ENCODE data around the gene SND1. TPM values are rescaled to one million over a fixed set of nuclear protein-coding genes. Genes with fewer than 3 reads are reported as not detected.

Gene SND1
- total RNA-seq, 1 donor from 2014 or later: 165 TPM

- peaks cover 46% of the 10 kb centered on the region for H3K4me1 Mint-ChIP-seq (ENCODE audit: low read depth, unreplicated experiment)
- TF ChIP-seq CTCF (IDR thresholded peaks at IDR 0.05; ENCODE audit: partially characterized antibody, unreplicated experiment): no peak
Observed at GRCh38 chr7:127807829-127808228, 155.8 kb downstream of the SND1 start.

GRCh38 chr7:127809261-127809702 is 157.3 kb downstream of the SND1 start:
- H3K27me3 Mint-ChIP-seq (ENCODE audit: unreplicated experiment): peaks cover 6% of the 10 kb centered on the region
- H3K27ac Mint-ChIP-seq (ENCODE audit: unreplicated experiment): peak overlapping the region; percentile 80
- H3K36me3 Mint-ChIP-seq (ENCODE audit: unreplicated experiment): no peaks in the 10 kb centered on the region
- peaks cover 5% of the 10 kb centered on the region for H3K9me3 Mint-ChIP-seq (ENCODE audit: unreplicated experiment)
- H3K4me3 Mint-ChIP-seq (ENCODE audit: unreplicated experiment): peak overlapping the region; percentile 70
- no peak for TF ChIP-seq CTCF (IDR thresholded peaks at IDR 0.05; ENCODE audit: partially characterized antibody, unreplicated experiment)
- DNase-seq: peak; percentile 39
- peaks cover 51% of the 10 kb centered on the region for H3K4me1 Mint-ChIP-seq (ENCODE audit: low read depth, unreplicated experiment)

More at GRCh38 chr7:127807829-127808228, 155.8 kb downstream of the SND1 start:
- peaks cover 6% of the 10 kb centered on the region for H3K27me3 Mint-ChIP-seq (ENCODE audit: unreplicated experiment)
- H3K4me3 Mint-ChIP-seq (ENCODE audit: unreplicated experiment): no peak overlapping the region
- H3K9me3 Mint-ChIP-seq (ENCODE audit: unreplicated experiment): peaks cover 4% of the 10 kb centered on the region
- H3K27ac Mint-ChIP-seq (ENCODE audit: unreplicated experiment): no peak overlapping the region
- DNase-seq: no peak
- no peaks in the 10 kb centered on the region for H3K36me3 Mint-ChIP-seq (ENCODE audit: unreplicated experiment)

- Mint-ChIP-seq H3K9me3 (ENCODE audit: unreplicated experiment) (peaks cover 6% of the 10 kb centered on the region), H3K27ac (ENCODE audit: unreplicated experiment) (peak overlapping the region; percentile 80), H3K4me3 (ENCODE audit: unreplicated experiment) (peak overlapping the region; percentile 70), H3K27me3 (ENCODE audit: unreplicated experiment) (peaks cover 6% of the 10 kb centered on the region), H3K4me1 (ENCODE audit: low read depth, unreplicated experiment) (peaks cover 51% of the 10 kb centered on the region), H3K36me3 (ENCODE audit: unreplicated experiment) (no peaks in the 10 kb centered on the region)
- TF ChIP-seq CTCF (IDR thresholded peaks at IDR 0.05; ENCODE audit: partially characterized antibody, unreplicated experiment): no peak
- DNase-seq: no peak
Observed at GRCh38 chr7:127810113-127810512, 158.1 kb downstream of the SND1 start.

- H3K36me3 Mint-ChIP-seq (ENCODE audit: unreplicated experiment): no peaks in the 10 kb centered on the region
- peaks cover 51% of the 10 kb centered on the region for H3K4me1 Mint-ChIP-seq (ENCODE audit: low read depth, unreplicated experiment)
- peaks cover 6% of the 10 kb centered on the region for H3K27me3 Mint-ChIP-seq (ENCODE audit: unreplicated experiment)
- TF ChIP-seq CTCF (IDR thresholded peaks at IDR 0.05; ENCODE audit: partially characterized antibody, unreplicated experiment): no peak
- no peak overlapping the region for H3K27ac Mint-ChIP-seq (ENCODE audit: unreplicated experiment)
- DNase-seq: no peak
- peak overlapping the region; percentile 2 for H3K4me3 Mint-ChIP-seq (ENCODE audit: unreplicated experiment)
- H3K9me3 Mint-ChIP-seq (ENCODE audit: unreplicated experiment): peaks cover 6% of the 10 kb centered on the region
Observed at GRCh38 chr7:127810696-127811660, 159.0 kb downstream of the SND1 start.

- Mint-ChIP-seq H3K27me3 (ENCODE audit: unreplicated experiment) (peaks cover 6% of the 10 kb centered on the region), H3K27ac (ENCODE audit: unreplicated experiment) (no peak overlapping the region), H3K9me3 (ENCODE audit: unreplicated experiment) (peaks cover 6% of the 10 kb centered on the region), H3K4me1 (ENCODE audit: low read depth, unreplicated experiment) (peaks cover 47% of the 10 kb centered on the region), H3K4me3 (ENCODE audit: unreplicated experiment) (no peak overlapping the region), H3K36me3 (ENCODE audit: unreplicated experiment) (no peaks in the 10 kb centered on the region)
- TF ChIP-seq CTCF (IDR thresholded peaks at IDR 0.05; ENCODE audit: partially characterized antibody, unreplicated experiment): no peak
- DNase-seq: no peak
Observed at GRCh38 chr7:127812540-127812939, 160.5 kb downstream of the SND1 start.
